Measurements from ENCODE around the gene AP1AR.

DNA sequence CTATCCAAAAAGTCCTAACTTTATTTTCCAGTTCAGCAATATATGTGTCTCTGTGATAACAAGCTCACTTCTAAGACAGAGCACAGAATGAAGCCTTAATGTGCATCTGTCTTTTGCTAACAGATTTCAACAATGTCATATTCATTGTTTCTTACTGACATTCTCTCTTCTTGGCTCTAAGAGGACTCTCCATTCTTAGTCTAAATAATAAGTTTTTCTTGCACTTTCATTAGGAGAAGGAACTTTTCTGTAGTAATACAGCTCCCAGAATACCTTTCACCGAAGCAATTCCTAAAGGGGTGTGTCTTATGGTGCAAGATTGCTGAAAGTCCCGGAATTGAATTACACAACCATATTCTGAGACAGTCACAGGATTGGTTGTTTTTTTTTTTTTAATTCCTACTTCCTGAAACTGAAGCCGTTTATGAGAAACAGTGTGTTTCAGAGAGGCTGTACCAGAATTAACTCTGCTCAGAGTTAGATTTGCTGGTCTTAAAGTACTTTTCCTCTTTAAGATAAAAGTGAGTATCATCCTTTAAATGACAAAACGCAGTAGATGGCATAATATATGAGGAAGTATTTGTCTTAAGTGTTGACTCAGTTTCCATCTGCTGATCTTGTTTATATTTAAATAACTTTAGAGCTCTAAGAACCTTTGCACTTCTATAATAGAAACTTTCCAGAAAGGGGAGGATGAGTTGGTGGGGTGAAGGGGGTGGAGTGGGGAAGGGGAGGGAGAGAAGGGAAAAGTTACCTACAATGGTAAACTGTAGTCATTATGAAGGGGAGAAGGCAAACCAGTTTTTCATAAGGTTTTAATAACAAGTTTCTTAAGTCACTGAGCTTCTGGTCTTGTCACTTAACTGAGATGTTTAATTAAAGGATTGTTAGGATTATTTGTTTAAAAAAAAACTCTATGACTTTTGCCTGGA lies 65.6 kb downstream of the AP1AR start, which contains the start of gene ALPK1:
- TF ChIP-seq, protein P1, sequence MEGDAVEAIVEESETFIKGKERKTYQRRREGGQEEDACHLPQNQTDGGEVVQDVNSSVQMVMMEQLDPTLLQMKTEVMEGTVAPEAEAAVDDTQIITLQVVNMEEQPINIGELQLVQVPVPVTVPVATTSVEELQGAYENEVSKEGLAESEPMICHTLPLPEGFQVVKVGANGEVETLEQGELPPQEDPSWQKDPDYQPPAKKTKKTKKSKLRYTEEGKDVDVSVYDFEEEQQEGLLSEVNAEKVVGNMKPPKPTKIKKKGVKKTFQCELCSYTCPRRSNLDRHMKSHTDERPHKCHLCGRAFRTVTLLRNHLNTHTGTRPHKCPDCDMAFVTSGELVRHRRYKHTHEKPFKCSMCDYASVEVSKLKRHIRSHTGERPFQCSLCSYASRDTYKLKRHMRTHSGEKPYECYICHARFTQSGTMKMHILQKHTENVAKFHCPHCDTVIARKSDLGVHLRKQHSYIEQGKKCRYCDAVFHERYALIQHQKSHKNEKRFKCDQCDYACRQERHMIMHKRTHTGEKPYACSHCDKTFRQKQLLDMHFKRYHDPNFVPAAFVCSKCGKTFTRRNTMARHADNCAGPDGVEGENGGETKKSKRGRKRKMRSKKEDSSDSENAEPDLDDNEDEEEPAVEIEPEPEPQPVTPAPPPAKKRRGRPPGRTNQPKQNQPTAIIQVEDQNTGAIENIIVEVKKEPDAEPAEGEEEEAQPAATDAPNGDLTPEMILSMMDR (IDR thresholded peaks at IDR 0.05) = no peak
- TF ChIP-seq POLR2AphosphoS5 (IDR thresholded peaks at IDR 0.05) = peak; percentile 14 to 85

Measured in esophagus muscularis mucosa (tissue), 3 donors.